Measurements from ENCODE around the gene MBD5.

Gene MBD5

DNA sequence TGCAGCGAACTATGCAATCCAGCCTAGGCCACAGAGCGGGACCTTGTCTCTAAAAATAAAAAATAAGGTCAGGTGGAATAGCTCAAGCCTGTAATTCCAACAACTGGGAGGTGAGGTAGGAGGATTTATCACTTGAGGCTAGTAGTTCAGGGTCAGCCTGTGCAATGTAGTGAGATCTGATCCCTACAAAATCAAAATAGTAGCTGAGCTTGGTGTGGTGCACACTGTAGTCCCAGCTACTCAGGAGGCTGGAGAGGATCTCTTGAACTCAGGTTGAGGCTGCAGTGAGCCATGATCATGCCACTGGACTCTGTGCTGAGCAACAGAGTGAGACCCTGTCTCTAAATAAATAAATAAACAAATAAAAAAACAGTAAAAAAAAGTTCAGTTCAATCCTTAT, 5.7 kb downstream of the MBD5 start:
- peaks cover 0 to 17% of the 10 kb centered on the region in 2 donors for H3K4me1 ChIP-seq (ENCODE audit: control insufficient read depth in 1 of 2, insufficient read depth in 2 of 2, low read length in 2 of 2)
- H3K27ac ChIP-seq (ENCODE audit: low read length), result no peak overlapping the region
- H3K27me3 ChIP-seq (ENCODE audit: low read depth, low read length), result no peaks in the 10 kb centered on the region
- no peak overlapping the region for H3K4me3 ChIP-seq (ENCODE audit: low read depth in 1 of 2, low read length in 2 of 2)
- H3K9me3 ChIP-seq (ENCODE audit: control insufficient read depth in 1 of 2, low read length in 2 of 2), result no peaks in the 10 kb centered on the region
- no peaks in the 10 kb centered on the region for H3K36me3 ChIP-seq (ENCODE audit: control insufficient read depth in 1 of 2, insufficient read depth in 2 of 2, low read length in 2 of 2)

DNA sequence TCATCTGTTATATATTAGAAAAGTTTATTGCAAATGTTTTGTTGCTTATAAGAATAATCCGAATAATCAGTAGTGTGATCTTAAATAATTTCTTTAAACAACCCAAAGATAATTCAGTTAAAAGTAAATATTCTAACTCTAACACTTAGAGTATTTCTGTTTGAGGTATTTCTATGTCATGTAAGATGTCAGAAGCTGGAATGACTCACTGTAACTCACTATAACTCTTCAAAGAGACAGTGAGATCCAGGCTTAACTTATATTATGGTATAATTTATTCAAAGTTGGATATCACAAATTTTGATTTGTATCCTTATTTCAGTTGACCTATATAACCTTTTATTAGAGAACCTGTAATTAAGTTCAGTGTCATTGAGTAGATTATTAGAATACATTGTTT, 6.9 kb downstream of the MBD5 start:
- Histone ChIP-seq H3K27me3 (ENCODE audit: low read depth, low read length) (no peaks in the 10 kb centered on the region), H3K9me3 (ENCODE audit: control insufficient read depth in 1 of 2, low read length in 2 of 2) (no peaks in the 10 kb centered on the region)

GRCh38 chr2:148028781-148029180, 7.9 kb downstream of the MBD5 start:
- Histone ChIP-seq H3K9me3 (ENCODE audit: control insufficient read depth in 1 of 2, low read length in 2 of 2) (no peaks in the 10 kb centered on the region), H3K4me3 (ENCODE audit: low read depth in 1 of 2, low read length in 2 of 2) (no peak overlapping the region), H3K27me3 (ENCODE audit: low read depth, low read length) (no peaks in the 10 kb centered on the region), H3K4me1 (ENCODE audit: control insufficient read depth in 1 of 2, insufficient read depth in 2 of 2, low read length in 2 of 2) (peaks cover 0 to 19% of the 10 kb centered on the region in 2 donors), H3K27ac (ENCODE audit: low read length) (no peak overlapping the region), H3K36me3 (ENCODE audit: control insufficient read depth in 1 of 2, insufficient read depth in 2 of 2, low read length in 2 of 2) (peaks cover 0 to under 1% of the 10 kb centered on the region in 2 donors)

More for the DNA sequence above, 6.9 kb downstream of the MBD5 start:
- Histone ChIP-seq H3K36me3 (ENCODE audit: control insufficient read depth in 1 of 2, insufficient read depth in 2 of 2, low read length in 2 of 2) (no peaks in the 10 kb centered on the region), H3K4me3 (ENCODE audit: low read depth in 1 of 2, low read length in 2 of 2) (no peak overlapping the region), H3K4me1 (ENCODE audit: control insufficient read depth in 1 of 2, insufficient read depth in 2 of 2, low read length in 2 of 2) (peaks cover 0 to 27% of the 10 kb centered on the region in 2 donors), H3K27ac (ENCODE audit: low read length) (no peak overlapping the region)

DNA sequence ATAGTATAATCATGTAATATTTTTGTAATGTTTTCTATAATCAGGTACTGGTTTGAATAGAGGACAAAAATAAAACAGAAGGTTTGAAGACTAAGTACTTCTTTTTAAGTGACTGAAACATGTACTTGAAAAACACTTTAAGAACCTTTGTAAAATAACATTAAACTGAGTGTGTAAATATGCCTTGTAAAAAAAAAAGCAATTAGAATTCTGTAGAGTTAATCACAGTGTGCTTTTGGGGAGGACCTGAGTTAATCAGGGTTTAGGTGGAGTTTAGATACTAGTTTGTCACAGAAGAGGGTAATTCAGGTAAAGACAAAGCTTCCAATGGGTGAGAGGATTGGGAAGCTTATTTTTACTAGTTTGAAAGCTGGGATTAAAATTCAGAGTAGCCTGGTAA, 10.3 kb downstream of the MBD5 start:
- H3K27ac ChIP-seq (ENCODE audit: low read length), result no peak overlapping the region
- H3K4me1 ChIP-seq (ENCODE audit: control insufficient read depth in 1 of 2, insufficient read depth in 2 of 2, low read length in 2 of 2), result peaks cover 0 to 18% of the 10 kb centered on the region in 2 donors
- no peaks in the 10 kb centered on the region for H3K27me3 ChIP-seq (ENCODE audit: low read depth, low read length)
- no peak overlapping the region for H3K4me3 ChIP-seq (ENCODE audit: low read depth in 1 of 2, low read length in 2 of 2)
- no peaks in the 10 kb centered on the region for H3K9me3 ChIP-seq (ENCODE audit: control insufficient read depth in 1 of 2, low read length in 2 of 2)
- peaks cover 0 to 3% of the 10 kb centered on the region in 2 donors for H3K36me3 ChIP-seq (ENCODE audit: control insufficient read depth in 1 of 2, insufficient read depth in 2 of 2, low read length in 2 of 2)

- Histone ChIP-seq H3K9me3 (ENCODE audit: control insufficient read depth in 1 of 2, low read length in 2 of 2) (no peaks in the 10 kb centered on the region), H3K27me3 (ENCODE audit: low read depth, low read length) (no peaks in the 10 kb centered on the region), H3K36me3 (ENCODE audit: control insufficient read depth in 1 of 2, insufficient read depth in 2 of 2, low read length in 2 of 2) (peaks cover 0 to 3% of the 10 kb centered on the region in 2 donors), H3K27ac (ENCODE audit: low read length) (peak overlapping the region; percentile 1), H3K4me3 (ENCODE audit: low read depth in 1 of 2, low read length in 2 of 2) (no peak overlapping the region), H3K4me1 (ENCODE audit: control insufficient read depth in 1 of 2, insufficient read depth in 2 of 2, low read length in 2 of 2) (peaks cover 0 to 22% of the 10 kb centered on the region in 2 donors)
Observed at GRCh38 chr2:148032215-148032614, 11.3 kb downstream of the MBD5 start.

DNA sequence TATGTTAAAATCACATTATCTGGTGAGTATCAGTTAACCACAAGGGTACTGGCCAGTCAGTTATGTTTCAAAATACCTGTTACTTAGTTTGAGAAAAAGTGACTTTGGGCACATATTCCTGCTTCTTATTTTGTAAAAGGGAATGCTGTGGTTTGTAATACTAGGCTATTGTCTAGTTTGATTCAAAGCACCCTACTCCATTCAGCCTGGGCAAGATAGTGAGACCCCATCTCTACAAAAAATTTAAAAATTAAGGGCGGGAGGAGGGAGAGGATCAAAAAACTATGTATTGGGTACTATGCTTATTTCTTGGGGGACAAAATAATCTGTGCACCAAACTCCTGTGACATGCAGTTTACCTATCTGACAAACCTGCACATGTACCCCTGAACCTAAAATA, 18.9 kb downstream of the MBD5 start:
- Histone ChIP-seq H3K27me3 (ENCODE audit: low read depth, low read length) (no peaks in the 10 kb centered on the region), H3K4me1 (ENCODE audit: control insufficient read depth in 1 of 2, insufficient read depth in 2 of 2, low read length in 2 of 2) (peaks cover 0 to 10% of the 10 kb centered on the region in 2 donors), H3K4me3 (ENCODE audit: low read depth in 1 of 2, low read length in 2 of 2) (no peak overlapping the region), H3K36me3 (ENCODE audit: control insufficient read depth in 1 of 2, insufficient read depth in 2 of 2, low read length in 2 of 2) (no peaks in the 10 kb centered on the region), H3K27ac (ENCODE audit: low read length) (no peak overlapping the region), H3K9me3 (ENCODE audit: control insufficient read depth in 1 of 2, low read length in 2 of 2) (no peaks in the 10 kb centered on the region)

GRCh38 chr2:148042219-148042618, 21.3 kb downstream of the MBD5 start:
- Histone ChIP-seq H3K4me1 (ENCODE audit: control insufficient read depth in 1 of 2, insufficient read depth in 2 of 2, low read length in 2 of 2) (peaks cover 0 to 6% of the 10 kb centered on the region in 2 donors), H3K27ac (ENCODE audit: low read length) (no peak overlapping the region), H3K36me3 (ENCODE audit: control insufficient read depth in 1 of 2, insufficient read depth in 2 of 2, low read length in 2 of 2) (no peaks in the 10 kb centered on the region)

GRCh38 chr2:148044322-148044721, 23.4 kb downstream of the MBD5 start:
- Histone ChIP-seq H3K4me1 (ENCODE audit: control insufficient read depth in 1 of 2, insufficient read depth in 2 of 2, low read length in 2 of 2) (no peaks in the 10 kb centered on the region), H3K27ac (ENCODE audit: low read length) (no peak overlapping the region), H3K9me3 (ENCODE audit: control insufficient read depth in 1 of 2, low read length in 2 of 2) (no peaks in the 10 kb centered on the region), H3K36me3 (ENCODE audit: control insufficient read depth in 1 of 2, insufficient read depth in 2 of 2, low read length in 2 of 2) (no peaks in the 10 kb centered on the region), H3K4me3 (ENCODE audit: low read depth in 1 of 2, low read length in 2 of 2) (no peak overlapping the region), H3K27me3 (ENCODE audit: low read depth, low read length) (no peaks in the 10 kb centered on the region)

More at GRCh38 chr2:148042219-148042618, 21.3 kb downstream of the MBD5 start:
- H3K27me3 ChIP-seq (ENCODE audit: low read depth, low read length), result no peaks in the 10 kb centered on the region
- no peaks in the 10 kb centered on the region for H3K9me3 ChIP-seq (ENCODE audit: control insufficient read depth in 1 of 2, low read length in 2 of 2)
- no peak overlapping the region for H3K4me3 ChIP-seq (ENCODE audit: low read depth in 1 of 2, low read length in 2 of 2)

DNA sequence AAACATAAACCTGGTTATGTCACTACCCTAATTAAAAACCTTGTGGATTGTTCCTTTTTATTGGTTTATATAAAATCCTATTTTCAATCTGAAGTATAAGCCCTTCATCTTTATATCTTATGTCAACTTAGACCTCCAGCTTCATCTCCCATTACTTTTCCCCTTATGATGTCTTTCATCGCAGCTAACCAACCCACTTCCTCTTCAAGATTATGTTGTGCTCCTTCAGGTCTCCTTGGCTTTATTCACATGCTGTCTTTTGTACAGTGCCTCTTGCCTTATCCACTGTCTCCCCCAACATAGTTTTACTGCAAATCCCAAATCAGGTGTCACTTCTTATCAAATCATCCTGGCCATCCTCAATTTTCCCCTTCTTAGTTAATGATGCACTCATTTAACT, 25.9 kb downstream of the MBD5 start:
- Histone ChIP-seq H3K4me3 (ENCODE audit: low read depth in 1 of 2, low read length in 2 of 2) (no peak overlapping the region), H3K36me3 (ENCODE audit: control insufficient read depth in 1 of 2, insufficient read depth in 2 of 2, low read length in 2 of 2) (no peaks in the 10 kb centered on the region), H3K27ac (ENCODE audit: low read length) (no peak overlapping the region), H3K4me1 (ENCODE audit: control insufficient read depth in 1 of 2, insufficient read depth in 2 of 2, low read length in 2 of 2) (no peaks in the 10 kb centered on the region), H3K9me3 (ENCODE audit: control insufficient read depth in 1 of 2, low read length in 2 of 2) (no peaks in the 10 kb centered on the region), H3K27me3 (ENCODE audit: low read depth, low read length) (no peaks in the 10 kb centered on the region)

DNA sequence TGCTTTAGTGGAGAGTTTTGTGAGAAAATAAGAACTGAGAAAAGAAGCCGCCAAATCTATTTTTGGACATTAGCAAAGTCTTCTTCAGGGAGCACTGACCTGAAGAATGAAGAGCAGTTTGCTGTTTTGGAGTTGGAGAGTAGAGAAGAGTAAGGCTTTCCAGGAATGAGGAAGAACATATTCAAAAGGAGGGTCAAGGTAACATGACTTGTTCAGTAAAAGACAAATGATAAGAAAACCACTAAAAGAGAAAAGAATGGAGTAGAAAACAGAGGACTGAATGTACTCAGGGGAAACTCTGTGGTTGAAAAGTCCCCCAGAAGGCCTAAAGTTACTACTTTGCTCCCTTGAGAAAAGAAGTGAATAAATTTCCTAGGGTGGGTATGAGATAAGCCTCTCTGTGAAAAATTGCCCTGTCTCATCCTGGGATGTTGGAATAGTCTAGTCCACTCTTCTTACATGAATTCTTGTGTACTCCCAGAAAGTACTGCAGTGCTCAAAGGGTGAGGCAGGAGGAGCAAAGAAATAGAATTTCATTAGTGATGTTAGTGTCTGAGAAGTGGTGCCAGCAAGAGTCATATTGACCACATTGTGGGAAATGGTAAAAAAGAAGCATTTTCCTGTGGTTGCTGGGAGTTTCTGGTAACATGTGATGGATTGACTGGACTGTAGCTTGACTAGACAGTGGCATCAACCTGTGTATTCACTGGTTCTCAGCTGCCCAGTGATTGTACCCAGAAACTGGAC, 27.8 kb downstream of the MBD5 start:
- H3K4me3 ChIP-seq (ENCODE audit: low read depth in 1 of 2, low read length in 2 of 2), result no peak overlapping the region
- H3K27me3 ChIP-seq (ENCODE audit: low read depth, low read length), result no peaks in the 10 kb centered on the region
- H3K4me1 ChIP-seq (ENCODE audit: control insufficient read depth in 1 of 2, insufficient read depth in 2 of 2, low read length in 2 of 2), result no peaks in the 10 kb centered on the region
- no peaks in the 10 kb centered on the region for H3K36me3 ChIP-seq (ENCODE audit: control insufficient read depth in 1 of 2, insufficient read depth in 2 of 2, low read length in 2 of 2)
- H3K27ac ChIP-seq (ENCODE audit: low read length), result no peak overlapping the region
- H3K9me3 ChIP-seq (ENCODE audit: control insufficient read depth in 1 of 2, low read length in 2 of 2), result peaks cover 0 to 4% of the 10 kb centered on the region in 2 donors

- Histone ChIP-seq H3K36me3 (ENCODE audit: control insufficient read depth in 1 of 2, insufficient read depth in 2 of 2, low read length in 2 of 2) (peaks cover 0 to 3% of the 10 kb centered on the region in 2 donors), H3K9me3 (ENCODE audit: control insufficient read depth in 1 of 2, low read length in 2 of 2) (peaks cover 0 to 4% of the 10 kb centered on the region in 2 donors), H3K27ac (ENCODE audit: low read length) (no peak overlapping the region), H3K27me3 (ENCODE audit: low read depth, low read length) (no peaks in the 10 kb centered on the region), H3K4me3 (ENCODE audit: low read depth in 1 of 2, low read length in 2 of 2) (no peak overlapping the region), H3K4me1 (ENCODE audit: control insufficient read depth in 1 of 2, insufficient read depth in 2 of 2, low read length in 2 of 2) (no peaks in the 10 kb centered on the region)
Observed at GRCh38 chr2:148049284-148049683, 28.4 kb downstream of the MBD5 start.

GRCh38 chr2:148052687-148053086, 31.8 kb downstream of the MBD5 start:
- Histone ChIP-seq H3K4me1 (ENCODE audit: control insufficient read depth in 1 of 2, insufficient read depth in 2 of 2, low read length in 2 of 2) (no peaks in the 10 kb centered on the region), H3K27me3 (ENCODE audit: low read depth, low read length) (no peaks in the 10 kb centered on the region), H3K36me3 (ENCODE audit: control insufficient read depth in 1 of 2, insufficient read depth in 2 of 2, low read length in 2 of 2) (peaks cover 0 to 3% of the 10 kb centered on the region in 2 donors), H3K4me3 (ENCODE audit: low read depth in 1 of 2, low read length in 2 of 2) (no peak overlapping the region), H3K27ac (ENCODE audit: low read length) (no peak overlapping the region), H3K9me3 (ENCODE audit: control insufficient read depth in 1 of 2, low read length in 2 of 2) (peaks cover 0 to 4% of the 10 kb centered on the region in 2 donors)
